ENCODE results near the gene GAPVD1.

GRCh38 chr9:125284855-125285254 lies 23.2 kb downstream of the GAPVD1 start:
- TF ChIP-seq, protein P1, sequence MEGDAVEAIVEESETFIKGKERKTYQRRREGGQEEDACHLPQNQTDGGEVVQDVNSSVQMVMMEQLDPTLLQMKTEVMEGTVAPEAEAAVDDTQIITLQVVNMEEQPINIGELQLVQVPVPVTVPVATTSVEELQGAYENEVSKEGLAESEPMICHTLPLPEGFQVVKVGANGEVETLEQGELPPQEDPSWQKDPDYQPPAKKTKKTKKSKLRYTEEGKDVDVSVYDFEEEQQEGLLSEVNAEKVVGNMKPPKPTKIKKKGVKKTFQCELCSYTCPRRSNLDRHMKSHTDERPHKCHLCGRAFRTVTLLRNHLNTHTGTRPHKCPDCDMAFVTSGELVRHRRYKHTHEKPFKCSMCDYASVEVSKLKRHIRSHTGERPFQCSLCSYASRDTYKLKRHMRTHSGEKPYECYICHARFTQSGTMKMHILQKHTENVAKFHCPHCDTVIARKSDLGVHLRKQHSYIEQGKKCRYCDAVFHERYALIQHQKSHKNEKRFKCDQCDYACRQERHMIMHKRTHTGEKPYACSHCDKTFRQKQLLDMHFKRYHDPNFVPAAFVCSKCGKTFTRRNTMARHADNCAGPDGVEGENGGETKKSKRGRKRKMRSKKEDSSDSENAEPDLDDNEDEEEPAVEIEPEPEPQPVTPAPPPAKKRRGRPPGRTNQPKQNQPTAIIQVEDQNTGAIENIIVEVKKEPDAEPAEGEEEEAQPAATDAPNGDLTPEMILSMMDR (IDR thresholded peaks at IDR 0.05): no peak
- TF ChIP-seq POLR2A (IDR thresholded peaks at IDR 0.05) (no peak), POLR2AphosphoS5 (IDR thresholded peaks at IDR 0.05; ENCODE audit: insufficient read depth in 1 of 2, low read depth in 1 of 2) (no peak)
